GM12874 (cell line): ENCODE results near the gene DPH1.

ENCODE experiments used
- TF ChIP-seq, protein P1 (sequence below): IDR thresholded peaks from 2 replicates; pipeline ENCODE4 v1.5.1; 2011; ENCODE audit warnings: low read depth, mild to moderate bottlenecking, control low read depth, low read length, moderate library complexity; ENCODE audit not compliant: insufficient read depth

Gene DPH1

DNA sequence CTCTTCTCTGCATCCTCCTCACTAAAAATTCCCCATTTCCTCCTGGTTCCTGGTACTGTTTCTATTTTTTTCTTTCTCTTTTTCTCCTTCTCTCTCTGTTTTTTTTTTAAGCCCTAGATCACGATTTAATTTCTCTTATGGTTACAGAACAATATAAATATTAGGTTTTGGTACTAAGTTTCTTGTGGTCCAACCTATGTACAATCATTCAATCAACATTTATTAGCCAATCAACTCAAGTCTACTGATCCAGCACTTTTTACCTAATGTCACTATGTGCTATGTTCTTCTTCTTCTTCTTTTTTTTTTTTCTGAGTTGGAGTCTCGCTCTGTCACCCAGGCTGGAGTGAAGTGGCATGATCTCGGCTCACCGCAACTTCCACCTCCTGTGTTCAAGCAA, 17.5 kb upstream of the DPH1 start:
- TF ChIP-seq, protein P1, sequence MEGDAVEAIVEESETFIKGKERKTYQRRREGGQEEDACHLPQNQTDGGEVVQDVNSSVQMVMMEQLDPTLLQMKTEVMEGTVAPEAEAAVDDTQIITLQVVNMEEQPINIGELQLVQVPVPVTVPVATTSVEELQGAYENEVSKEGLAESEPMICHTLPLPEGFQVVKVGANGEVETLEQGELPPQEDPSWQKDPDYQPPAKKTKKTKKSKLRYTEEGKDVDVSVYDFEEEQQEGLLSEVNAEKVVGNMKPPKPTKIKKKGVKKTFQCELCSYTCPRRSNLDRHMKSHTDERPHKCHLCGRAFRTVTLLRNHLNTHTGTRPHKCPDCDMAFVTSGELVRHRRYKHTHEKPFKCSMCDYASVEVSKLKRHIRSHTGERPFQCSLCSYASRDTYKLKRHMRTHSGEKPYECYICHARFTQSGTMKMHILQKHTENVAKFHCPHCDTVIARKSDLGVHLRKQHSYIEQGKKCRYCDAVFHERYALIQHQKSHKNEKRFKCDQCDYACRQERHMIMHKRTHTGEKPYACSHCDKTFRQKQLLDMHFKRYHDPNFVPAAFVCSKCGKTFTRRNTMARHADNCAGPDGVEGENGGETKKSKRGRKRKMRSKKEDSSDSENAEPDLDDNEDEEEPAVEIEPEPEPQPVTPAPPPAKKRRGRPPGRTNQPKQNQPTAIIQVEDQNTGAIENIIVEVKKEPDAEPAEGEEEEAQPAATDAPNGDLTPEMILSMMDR, result no peak

- TF ChIP-seq, protein P1, result no peak
These were observed 16.0 kb upstream of the DPH1 start for GRCh38 chr17:2013994-2014317.

DNA sequence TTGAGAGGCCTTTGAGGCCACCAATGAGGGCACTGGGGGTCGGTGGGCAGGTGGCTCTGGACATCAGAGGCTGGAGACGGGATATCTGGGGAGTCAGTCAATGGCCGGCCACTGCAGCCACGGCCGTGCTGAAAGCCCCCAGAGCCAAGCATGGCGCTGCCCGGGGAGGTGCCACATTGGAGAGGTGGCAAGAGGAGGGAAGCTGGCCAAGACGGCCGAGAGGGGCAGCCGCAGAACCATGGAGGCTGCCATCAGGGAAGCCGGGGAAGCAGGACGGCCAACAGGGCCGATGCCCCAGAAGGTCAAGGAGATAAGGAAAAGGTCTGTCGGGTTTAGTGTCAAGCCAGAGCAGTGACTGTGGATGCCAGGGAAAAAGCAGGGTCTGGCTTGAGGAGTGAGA, 14.6 kb upstream of the DPH1 start:
- TF ChIP-seq, protein P1, result no peak

- TF ChIP-seq, protein P1, result no peak
These were observed 13.5 kb upstream of the DPH1 start for GRCh38 chr17:2016494-2016893.

DNA sequence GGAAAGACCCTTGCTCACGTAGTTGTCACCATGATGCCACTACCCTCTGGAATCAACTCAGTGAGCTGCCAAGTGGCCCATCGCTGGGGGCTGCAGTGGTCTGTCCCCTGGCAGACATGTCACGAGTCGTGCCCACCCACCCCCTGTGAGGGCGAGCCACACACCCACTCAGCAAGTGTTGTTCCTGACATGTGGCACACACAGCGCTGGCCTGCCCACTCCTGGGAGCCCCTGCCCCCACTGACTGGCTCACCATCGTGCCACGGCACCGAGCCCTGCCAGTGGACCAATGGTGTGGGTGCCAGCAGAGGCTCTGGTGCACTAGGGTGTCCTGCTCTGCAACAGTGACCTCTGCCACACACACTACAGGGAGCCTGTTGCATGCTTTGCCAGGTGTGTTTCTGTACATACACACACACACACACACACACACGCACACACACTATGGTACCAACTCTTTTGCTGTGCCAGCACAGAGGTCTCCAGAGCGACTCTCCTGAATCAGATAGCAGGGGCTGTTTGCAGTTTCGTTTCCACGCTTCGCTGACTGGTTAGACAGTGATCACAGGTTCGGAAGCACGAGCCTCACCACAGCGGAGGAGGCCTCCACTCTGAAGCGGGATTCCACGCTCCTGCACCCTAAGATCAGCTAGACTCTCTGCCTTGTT, 12.5 kb upstream of the DPH1 start:
- TF ChIP-seq, protein P1, result no peak

GRCh38 chr17:2018716-2019510, 11.0 kb upstream of the DPH1 start:
- TF ChIP-seq, protein P1, result no peak

DNA sequence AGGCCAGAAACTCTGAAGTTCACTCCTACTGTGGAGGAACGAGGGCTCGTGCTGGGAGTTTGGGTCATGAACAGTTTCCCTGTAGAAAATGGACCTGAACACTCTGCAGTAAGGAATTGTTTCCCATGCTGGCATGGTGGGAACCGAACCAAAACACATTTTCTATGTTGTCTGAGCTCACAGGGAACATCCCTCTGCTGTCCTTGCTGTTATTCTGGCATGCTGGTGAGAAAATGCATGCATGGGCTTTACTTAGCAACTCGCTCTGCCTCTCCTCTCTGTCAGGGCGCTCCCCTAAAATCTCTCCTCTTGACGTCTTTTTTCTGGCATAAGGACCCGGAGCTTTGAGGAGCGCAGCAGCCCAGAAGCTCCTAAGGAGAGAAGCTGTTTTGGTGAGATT, 10.2 kb upstream of the DPH1 start:
- TF ChIP-seq, protein P1, result no peak
